ENCODE measurements around the gene PTX4. TPM values are rescaled to one million over a fixed set of nuclear protein-coding genes. Genes with fewer than 3 reads are reported as not detected.

The PTX4 gene
- total and polyA plus RNA-seq, 9 of the 15 experiments (the other 6 are each of a cell fraction or from before 2014, with no cell fraction given): 0.11 TPM; not detected in 8

GRCh38 chr16:1459967-1460366 is 28.8 kb downstream of the PTX4 start:
- Histone ChIP-seq H3K36me3 (ENCODE audit: control insufficient read depth, insufficient read depth, low read length) (peaks cover 61% of the 10 kb centered on the region; the same call in 2 of the 3 replicates), H3K9me3 (replicated peaks; ENCODE audit: control insufficient read depth, insufficient read depth, low read depth, low read length) (no peaks in the 10 kb centered on the region), H3K27me3 (ENCODE audit: control insufficient read depth in 2 of 2, insufficient read depth in 2 of 2, low read length in 2 of 2) (no peaks in the 10 kb centered on the region), H3K9me1 (ENCODE audit: control insufficient read depth, insufficient read depth, low read length) (peaks cover 2% of the 10 kb centered on the region), H3K27ac (ENCODE audit: extremely low read depth, low read depth, low read length) (no peak overlapping the region), H3K79me2 (ENCODE audit: control insufficient read depth, insufficient read depth, low read length) (no peaks in the 10 kb centered on the region), H3K9ac (ENCODE audit: insufficient read depth in 1 of 2, low read depth in 2 of 2, low read length in 2 of 2) (no peak overlapping the region; a peak in 1 of 4 replicates), H2AFZ (ENCODE audit: low read depth, low read length) (no peak overlapping the region), H3K4me1 (replicated peaks in 1 of 2; ENCODE audit: control insufficient read depth in 2 of 2, insufficient read depth in 2 of 2, low read length in 2 of 2) (peaks cover 0 to 16% of the 10 kb centered on the region in 2 experiments; a peak in 2 of 5 replicates), H3K4me3 (no peak overlapping the region), H3K4me2 (ENCODE audit: insufficient read depth, low read length) (no peak overlapping the region), H4K20me1 (replicated peaks; ENCODE audit: control insufficient read depth, insufficient read depth, low read length) (0 out of 2 replicates have a peak, but pooled peaks cover 5% of the 10 kb centered on the region)
- no TSS peak for BruUV-seq (replicated peaks)
- in situ Hi-C loops (cut with MboI): no loop called here
- POLR2A ChIA-PET: interaction anchor here (0.5 kb wide), 1 partner anchor 74 kb away, joined by 4 read pairs; no protein-coding TSS in a partner anchor
- FAIRE-seq (no peak), DNase-seq (ENCODE audit: extremely low read depth in 1 of 4, low spot score in 3 of 4) (no peak), ATAC-seq (no peak)
- TF ChIP-seq AFF1 (IDR thresholded peaks at IDR 0.05; ENCODE audit: low read depth in 1 of 2, partially characterized antibody in 2 of 2): no peak
- no peak for TF ChIP-seq RHOXF2B (CRISPR knock-in tag; conservative IDR thresholded peaks at IDR 0.05)
- no peak for TF ChIP-seq ZNF740 (CRISPR knock-in tag; IDR thresholded peaks at IDR 0.05)
- no peak for TF ChIP-seq ZNF740 (tag; IDR thresholded peaks at IDR 0.05)
- no peak for TF ChIP-seq ATF7 (IDR thresholded peaks at IDR 0.05)
- TF ChIP-seq ADNP (tag; IDR thresholded peaks at IDR 0.05): no peak
- TF ChIP-seq ARID1B (IDR thresholded peaks at IDR 0.05): no peak
- TF ChIP-seq SNIP1 (IDR thresholded peaks at IDR 0.05; ENCODE audit: low read depth): no peak
- no peak for TF ChIP-seq BRD9 (IDR thresholded peaks at IDR 0.05; ENCODE audit: low read depth, partially characterized antibody)
- TF ChIP-seq YBX1 (IDR thresholded peaks at IDR 0.05): no peak
- no peak for TF ChIP-seq THRB (CRISPR knock-in tag; conservative IDR thresholded peaks at IDR 0.05)
- no peak for TF ChIP-seq BMI1 (IDR thresholded peaks at IDR 0.05; ENCODE audit: low read length)
- no peak for TF ChIP-seq SOX6 (IDR thresholded peaks at IDR 0.05)
- CTCF ChIA-PET (ENCODE audit: low intra/inter-chr PET ratio): no interaction called here
- intact Hi-C loops (cut with micrococcal nuclease): no loop called here
- WGBS (ENCODE audit: insufficient coverage, low coverage, missing lambda C conversion rate): 77% methylated on average over 8 of the region's 10 CpGs
